ENCODE data around the gene HERPUD2.
"Not testable (repeated sequence)": the region's sequence is repeated elsewhere in the genome, so short reads cannot be mapped to it uniquely, and the experiment has no call there.

The HERPUD2 gene

DNA sequence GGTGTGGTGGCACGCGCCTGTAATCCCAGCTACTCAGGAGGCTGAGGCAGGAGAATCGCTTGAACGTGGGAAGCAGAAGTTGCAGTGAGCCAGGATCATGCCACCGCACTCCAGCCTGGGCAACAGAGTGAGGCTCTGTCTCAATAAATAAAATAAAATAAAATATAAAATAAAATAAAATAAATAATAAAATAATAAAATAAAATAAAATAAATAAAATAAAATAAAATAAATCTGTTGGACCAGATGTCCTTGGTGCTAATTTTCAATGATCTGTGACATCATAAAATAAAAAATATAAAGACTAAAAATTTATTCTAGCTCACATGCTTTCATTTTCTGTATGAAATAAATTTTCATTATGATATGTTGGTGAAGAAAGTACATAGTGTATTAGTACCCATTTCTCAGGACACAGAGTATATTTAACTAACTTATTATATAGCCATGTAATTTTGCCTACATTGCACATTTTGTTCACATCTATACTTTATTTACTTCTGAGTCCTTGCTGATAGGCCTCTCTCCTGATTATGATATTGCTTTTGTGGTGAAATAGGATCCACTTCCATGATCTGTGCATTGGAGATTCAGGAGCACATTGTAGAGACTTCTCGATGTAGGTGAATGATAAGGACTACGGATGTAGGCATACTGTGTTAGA lies 17.8 kb upstream of the HERPUD2 start:
- no peak for DNase-seq

DNA sequence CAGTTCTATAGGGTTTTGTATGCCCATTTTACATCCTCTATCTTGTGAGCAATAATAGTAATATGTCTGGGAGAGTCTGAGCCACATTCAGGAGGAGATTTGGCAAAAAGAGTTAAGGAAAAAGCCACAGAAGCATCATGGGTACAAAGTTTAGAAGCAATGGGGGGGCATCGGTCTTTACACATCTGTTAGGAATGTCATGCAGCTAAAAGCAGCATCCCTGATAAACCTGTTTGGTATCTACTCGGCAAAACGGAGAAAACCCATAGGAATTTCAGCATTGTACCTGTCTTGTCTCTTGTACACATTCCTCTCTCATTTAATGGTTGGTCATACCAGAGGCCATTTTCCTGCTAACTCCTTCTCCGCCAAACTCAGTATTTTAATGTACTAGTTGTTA lies 12.5 kb upstream of the HERPUD2 start:
- no peak for DNase-seq

DNA sequence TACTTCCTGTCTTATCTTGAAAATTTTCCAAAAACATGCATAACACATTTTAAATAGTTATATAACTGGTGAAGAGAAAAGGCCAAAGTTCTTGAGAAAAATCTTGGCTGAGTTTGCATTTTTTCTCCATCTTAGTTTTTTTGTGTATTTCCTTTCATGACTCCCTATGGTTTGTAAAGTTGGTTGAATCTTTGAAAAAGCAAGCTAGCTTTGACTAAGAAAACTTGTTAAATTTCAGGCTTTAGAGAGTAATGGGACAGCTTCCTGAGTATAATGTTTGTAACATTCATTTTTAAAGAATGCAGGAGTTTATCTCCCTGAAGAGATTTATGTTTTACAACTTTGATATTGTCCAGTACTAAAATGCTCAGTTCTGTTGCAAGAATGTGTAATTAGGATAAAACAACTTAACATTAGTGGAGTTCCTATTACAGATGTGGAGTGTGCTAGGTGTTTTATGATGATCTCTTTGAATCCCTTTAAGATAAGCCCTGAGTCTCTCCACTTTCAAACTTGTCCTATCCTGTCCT lies 11.1 kb upstream of the HERPUD2 start:
- no peak for DNase-seq

GRCh38 chr7:35704261-35704660 lies 9.3 kb upstream of the HERPUD2 start:
- DNase-seq, result no peak

DNA sequence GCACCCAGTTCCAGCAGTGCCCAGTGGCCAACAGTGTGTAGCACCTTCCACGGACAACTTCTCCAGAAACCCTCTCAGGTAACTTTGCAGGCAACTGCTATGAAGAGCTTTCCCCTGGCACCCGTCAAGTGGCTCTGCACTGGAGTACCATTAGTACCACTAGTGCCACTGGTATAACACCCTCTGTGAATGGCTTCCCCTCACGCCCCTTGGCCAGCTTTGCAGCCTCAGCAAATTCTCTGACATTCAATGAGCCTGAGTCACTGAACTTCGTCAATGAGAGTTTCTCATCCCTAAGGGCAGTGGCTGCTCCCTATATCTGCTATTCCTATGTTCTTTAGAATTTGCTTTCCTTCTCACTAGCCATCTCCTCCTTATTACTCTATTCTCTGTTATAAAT lies 7.6 kb upstream of the HERPUD2 start:
- DNase-seq, result no peak

DNA sequence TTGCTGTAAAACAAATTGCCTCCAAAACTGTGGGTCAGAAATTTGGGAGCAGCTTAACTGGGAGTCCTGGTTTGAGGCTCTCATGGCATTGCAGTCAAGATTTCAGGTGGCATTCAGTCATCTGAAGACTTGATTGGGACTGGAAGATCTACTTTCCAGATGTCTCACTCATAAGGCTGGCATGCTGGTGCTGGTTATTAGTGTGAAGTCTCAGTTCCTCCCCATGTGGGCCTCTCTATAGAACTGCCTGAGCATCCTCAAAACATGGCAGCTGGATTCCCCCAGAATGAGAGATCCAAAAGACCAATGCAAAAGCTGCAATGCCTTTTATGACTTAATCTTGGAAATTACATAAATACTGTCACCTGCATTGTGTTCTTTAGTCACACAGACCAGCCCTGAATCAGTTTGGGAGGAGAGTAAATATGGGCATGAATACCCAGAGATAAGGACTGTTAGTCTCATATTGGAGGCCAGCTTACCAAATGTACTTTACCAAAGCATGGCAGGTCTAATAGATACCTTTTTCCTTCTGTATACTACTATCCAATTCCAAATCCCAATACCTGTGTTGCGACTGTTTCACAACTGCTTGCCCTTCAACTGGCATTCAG lies 6.5 kb upstream of the HERPUD2 start:
- DNase-seq, result no peak

GRCh38 chr7:35700865-35701264 lies 5.9 kb upstream of the HERPUD2 start:
- DNase-seq, result no peak

DNA sequence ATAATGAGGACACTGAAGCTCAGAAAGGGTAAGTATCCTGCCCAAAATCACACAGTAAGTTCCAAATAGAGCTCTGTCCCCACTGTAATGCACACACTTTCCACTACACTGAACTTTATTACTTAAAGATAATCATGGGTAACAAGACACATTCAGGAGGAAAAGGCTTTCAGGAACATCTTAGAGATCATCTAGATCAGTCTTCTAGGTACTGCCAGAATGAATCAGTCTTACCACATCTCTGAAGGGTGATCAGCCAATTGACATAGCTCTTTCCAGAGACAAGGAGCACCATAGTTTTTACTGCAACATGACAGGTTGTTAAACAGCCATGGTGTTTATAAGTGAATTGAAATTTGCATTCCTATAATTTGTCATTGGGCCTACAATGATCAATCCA lies 5.4 kb upstream of the HERPUD2 start:
- DNase-seq, result no peak

DNA sequence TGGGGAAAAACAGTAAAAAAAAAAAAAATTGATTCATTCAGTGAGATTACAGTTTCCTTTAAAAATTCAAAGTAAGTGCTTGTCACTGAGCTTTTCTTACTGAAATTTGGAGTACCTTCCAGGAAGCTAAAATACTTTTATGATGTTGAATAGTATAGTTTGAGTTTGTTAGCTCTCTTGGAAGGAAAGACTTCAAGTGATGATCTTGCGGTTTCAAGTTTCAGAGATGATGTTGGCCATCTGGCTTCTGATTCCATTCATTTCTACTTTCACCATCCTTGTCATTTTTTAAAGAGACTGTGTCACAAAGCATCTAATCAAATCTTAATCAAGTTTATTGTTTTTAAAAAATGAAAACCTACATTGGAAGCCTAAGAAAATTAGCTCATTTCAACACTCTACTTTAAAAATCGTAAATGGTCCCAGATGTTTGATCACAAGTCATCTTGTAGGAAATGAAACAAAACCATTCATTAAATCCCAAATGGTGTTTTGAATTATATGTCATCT lies 4.9 kb upstream of the HERPUD2 start:
- no peak for DNase-seq

- not testable (repeated sequence) for DNase-seq
Measured at GRCh38 chr7:35698382-35698781, 3.4 kb upstream of the HERPUD2 start.

DNA sequence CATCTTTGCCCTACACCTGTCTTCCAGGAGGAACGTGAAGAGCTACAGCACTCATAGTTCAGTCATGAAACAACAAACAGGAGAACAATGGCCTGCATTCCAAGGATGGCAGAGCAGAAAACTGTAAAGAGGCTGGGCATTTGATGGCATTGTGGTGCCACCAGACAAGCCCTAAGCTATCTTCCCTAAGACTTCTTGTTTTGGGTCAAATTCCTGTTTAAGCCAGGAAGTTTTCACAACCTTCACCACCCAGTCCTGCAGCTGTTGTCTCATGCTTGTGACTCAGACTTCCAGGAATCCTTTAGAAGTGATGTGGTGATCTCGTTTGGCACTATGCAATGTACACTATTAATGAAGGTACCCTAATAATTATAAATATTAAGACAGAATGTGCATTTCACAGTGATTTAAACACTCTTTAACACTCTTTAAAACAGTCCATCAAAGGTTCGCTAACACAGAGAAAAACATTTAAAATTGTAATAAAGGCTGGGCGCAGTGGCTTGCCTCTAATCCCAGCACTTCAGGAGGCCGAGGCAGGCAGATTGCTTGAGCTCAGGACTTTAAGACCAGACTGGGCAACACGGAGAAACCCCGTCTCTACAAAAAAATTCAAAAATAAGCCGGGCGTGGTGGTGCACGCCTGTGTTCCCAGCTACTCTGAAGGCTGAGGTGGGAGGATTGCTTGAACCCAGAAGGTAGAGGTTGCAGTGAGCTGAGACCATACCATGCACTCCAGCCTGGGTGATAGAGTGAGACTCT lies 2.7 kb upstream of the HERPUD2 start:
- no peak for DNase-seq

GRCh38 chr7:35695987-35696386 lies 1.1 kb upstream of the HERPUD2 start:
- peak; percentile 24 for DNase-seq

DNA sequence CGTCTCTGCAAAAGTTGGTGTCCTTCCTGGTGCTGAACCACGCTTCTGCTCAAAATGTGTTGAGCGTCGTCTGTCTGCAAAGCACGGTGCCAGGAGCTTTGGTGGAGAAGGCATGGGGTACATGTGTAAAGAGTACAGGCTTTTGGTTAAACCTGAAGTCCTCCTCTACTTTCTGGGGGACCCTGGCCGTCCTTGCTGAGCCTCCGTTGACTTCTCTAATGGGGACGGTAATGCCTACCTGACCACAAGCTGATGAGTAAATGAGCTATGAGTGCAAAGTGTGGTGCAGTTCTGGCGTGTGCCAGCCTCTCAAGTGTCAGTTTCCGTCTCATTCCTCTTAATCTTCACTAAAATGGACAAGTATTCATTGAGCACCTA lies 527 bp upstream of the HERPUD2 start:
- DNase-seq, result peak; percentile 39

- DNase-seq, result no peak
Measured at GRCh38 chr7:35694161-35694783, 663 bp downstream of the HERPUD2 start.

DNA sequence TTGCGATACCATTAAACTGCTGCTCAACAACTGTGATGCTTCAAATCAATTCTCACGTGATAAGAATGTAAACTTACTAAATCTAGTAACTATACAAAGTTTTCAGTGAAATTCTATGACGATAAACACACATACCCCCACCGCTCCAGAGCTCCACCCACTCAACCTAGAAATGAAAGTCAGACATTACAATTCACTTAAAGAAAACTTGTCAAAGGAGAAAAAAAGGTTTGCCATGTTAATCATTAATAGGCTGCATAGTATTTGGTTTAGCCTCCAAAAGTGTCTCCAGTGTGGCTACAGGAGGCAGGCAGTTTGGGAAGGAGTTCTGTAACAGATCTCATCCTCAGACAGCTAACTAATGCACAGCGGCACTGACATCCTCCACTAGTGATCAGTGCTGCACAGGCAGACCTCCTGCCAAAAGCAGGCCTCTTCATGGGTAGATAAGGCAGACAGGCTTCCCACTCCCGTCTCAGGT lies 3.1 kb downstream of the HERPUD2 start:
- peak; percentile 55 for DNase-seq

DNA sequence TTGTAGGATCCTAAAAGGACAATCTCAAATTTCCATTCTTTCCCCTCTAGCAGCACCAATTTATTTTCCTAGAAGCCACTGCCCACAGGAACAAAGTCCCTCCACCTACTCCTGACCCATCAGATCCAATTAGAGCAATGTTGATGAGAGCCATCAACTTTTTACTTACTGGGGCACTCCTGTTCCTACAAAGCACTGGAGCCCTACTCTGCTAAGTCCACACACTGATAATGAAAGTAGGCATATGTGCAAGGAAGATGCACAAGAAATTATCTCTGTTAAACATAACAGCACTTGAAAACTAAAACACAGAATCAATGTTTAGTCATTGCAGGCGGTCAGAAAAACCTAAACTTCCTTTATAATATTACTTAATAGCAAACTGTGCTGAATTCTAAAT lies 3.6 kb downstream of the HERPUD2 start:
- no peak for DNase-seq

DNA sequence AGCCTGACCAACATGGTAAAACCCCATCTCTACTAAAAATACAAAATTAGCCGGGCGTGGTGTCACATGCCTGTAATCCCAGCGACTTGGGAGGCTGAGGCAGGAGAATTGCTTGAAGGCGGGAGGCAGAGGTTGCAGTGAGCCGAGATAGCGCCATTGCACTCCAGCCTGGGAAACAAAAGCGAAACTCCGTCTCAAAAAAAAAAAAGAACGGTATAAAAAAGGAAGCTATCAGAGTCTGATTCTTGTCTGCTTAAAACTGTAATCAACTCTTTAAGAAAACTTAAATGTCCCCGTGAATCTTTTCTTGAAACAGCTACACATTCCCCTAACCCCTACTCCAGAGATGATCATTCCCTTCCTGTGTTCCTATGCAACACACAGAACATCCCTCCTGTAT lies 4.3 kb downstream of the HERPUD2 start:
- peak; percentile 43 for DNase-seq

- no peak for DNase-seq
Measured at GRCh38 chr7:35685781-35686180, 9.2 kb downstream of the HERPUD2 start.

DNA sequence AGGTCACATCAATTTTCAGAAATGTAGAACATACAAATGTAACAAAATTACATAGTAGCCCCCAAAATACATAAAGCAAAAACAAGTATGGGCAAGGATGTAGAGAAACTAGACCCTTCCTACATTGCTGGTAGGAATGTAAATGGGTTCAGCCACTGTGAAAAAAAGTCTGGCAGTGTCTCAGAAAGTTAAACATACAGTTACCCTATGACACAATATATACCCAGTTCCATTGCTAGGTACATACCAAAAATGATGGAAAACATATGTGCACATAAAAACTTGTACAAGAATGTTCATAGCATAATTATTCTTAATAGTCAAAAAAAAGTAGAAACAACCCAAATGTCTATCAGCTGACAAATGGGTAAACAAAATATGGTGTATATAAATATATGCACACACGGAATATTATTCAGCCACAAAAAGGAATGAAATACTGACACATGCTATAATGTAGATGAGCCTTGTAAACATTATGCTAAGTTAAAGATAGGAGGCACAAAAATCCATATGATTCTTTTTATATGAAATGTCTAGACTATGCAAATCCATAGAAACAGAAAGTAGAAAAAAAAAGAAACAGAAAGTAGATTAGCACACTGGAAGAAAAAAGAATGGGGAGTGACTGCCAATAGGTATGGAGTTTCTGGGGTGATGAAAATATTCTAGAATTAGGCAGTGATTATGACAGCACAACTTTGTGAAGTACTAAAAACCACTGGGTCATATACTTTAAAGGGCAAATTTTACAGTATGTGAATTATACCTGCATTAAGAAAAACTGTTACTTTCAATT lies 13.5 kb downstream of the HERPUD2 start:
- DNase-seq, result no peak

- peak; percentile 18 for DNase-seq
Measured at GRCh38 chr7:35680403-35681013, 14.4 kb downstream of the HERPUD2 start.

DNA sequence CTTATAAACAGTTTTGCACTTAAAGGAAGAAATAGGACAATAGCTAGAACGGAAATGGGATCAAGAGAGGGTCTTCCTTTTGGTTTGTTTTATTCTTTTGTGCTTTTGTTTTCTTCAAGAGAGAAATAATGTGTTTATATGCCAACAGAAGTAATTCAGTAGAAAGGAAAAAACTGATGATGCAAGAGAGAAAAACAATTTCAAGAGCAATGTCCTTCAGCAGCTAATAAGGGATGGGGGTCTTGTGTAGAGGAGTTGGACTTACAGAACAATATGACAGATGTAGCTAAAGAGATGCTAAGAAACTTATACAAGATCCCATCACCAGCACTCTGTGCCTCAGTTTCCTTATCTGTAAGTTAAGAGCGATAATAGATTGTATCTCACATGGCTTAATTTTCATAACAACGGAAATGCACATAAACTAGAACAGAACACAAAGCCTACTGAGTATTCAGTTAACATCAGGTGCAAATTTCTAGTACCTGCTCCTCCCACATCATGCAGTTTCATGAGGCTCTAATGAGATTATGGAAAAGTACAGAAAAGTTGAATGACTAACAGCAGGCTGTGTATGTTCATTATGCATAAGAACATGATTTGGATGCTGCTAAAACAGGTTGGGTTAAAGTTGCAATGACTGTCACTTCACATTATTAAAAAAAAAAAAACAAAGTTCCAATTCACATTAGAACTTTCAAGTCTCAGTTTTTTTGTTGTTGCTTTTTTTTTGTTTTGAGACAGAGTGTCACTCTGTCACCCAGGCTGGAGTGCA lies 17.2 kb downstream of the HERPUD2 start:
- no peak for DNase-seq
